Neuronal stem cell (in vitro differentiated cells): ENCODE results near the gene GOT1.

Source experiments
- DNase-seq: peaks from one replicate; pipeline ENCODE4 v3.0.0-alpha.2; 2013; ENCODE audit warnings: low spot score
- H2AFZ ChIP-seq: one replicate; pipeline ENCODE4 v1.6.1; 2013; ENCODE audit warnings: mild to moderate bottlenecking, low read length, inconsistent platforms
- H2AK5ac ChIP-seq: 2 replicates; pipeline ENCODE4 v1.6.1; 2013; ENCODE audit warnings: low read depth, mild to moderate bottlenecking, inconsistent platforms, low read length, moderate library complexity, mixed read lengths
- H2BK120ac ChIP-seq: 2 replicates; pipeline ENCODE4 v1.6.1; 2013; ENCODE audit warnings: low read depth, mild to moderate bottlenecking, inconsistent platforms, low read length, moderate library complexity, mixed read lengths
- H2BK12ac ChIP-seq: one replicate; pipeline ENCODE4 v1.6.1; 2013; ENCODE audit warnings: low read length, inconsistent platforms
- H2BK15ac ChIP-seq: 2 replicates; pipeline ENCODE4 v1.6.1; 2013; ENCODE audit warnings: mild to moderate bottlenecking, low read length, inconsistent platforms, mixed read lengths
- H2BK5ac ChIP-seq: one replicate; pipeline ENCODE4 v1.6.1; 2013; ENCODE audit warnings: inconsistent platforms, mild to moderate bottlenecking, low read length, moderate library complexity
- H3K14ac ChIP-seq: one replicate; pipeline ENCODE4 v1.6.1; 2013; ENCODE audit warnings: low read length, inconsistent platforms
- H3K18ac ChIP-seq: 2 replicates; pipeline ENCODE4 v1.6.1; 2013; ENCODE audit warnings: low read length, inconsistent platforms
- H3K23ac ChIP-seq: 2 replicates; pipeline ENCODE4 v1.6.1; 2013; ENCODE audit warnings: low read depth, mild to moderate bottlenecking, mixed read lengths, low read length, inconsistent platforms; ENCODE audit not compliant: poor library complexity
- H3K27ac ChIP-seq: replicated peaks from 3 replicates; pipeline ENCODE4 v1.5.1; 2013; ENCODE audit warnings: low read length, inconsistent platforms
- H3K27me3 ChIP-seq, 3 experiments: 2 replicates each; pipeline ENCODE4 v1.6.1; 2013; ENCODE audit warnings: low read length in 3 of 3, mild to moderate bottlenecking in 2 of 3, inconsistent platforms in 1 of 3, low read depth in 1 of 3, mixed read lengths in 1 of 3, moderate library complexity in 1 of 3; ENCODE audit not compliant: control insufficient read depth in 3 of 3, insufficient read depth in 3 of 3
- H3K36me3 ChIP-seq, 2 donors: replicated peaks in 1 of 2; 2 replicates each; pipeline ENCODE4 v1.6.1; 2013; ENCODE audit warnings: low read length in 2 of 2; ENCODE audit not compliant: control insufficient read depth in 2 of 2, insufficient read depth in 2 of 2
- H3K4ac ChIP-seq: 2 replicates; pipeline ENCODE4 v1.6.1; 2013; ENCODE audit warnings: inconsistent platforms, mild to moderate bottlenecking, low read length, moderate library complexity
- H3K4me1 ChIP-seq, 2 donors: 1 replicate in 1 of 2; 2 replicates in 1 of 2; pipeline ENCODE4 v1.6.1; 2013; ENCODE audit warnings: low read length in 2 of 2, low read depth in 1 of 2; ENCODE audit not compliant: control insufficient read depth in 2 of 2, insufficient read depth in 1 of 2
- H3K4me2 ChIP-seq: one replicate; pipeline ENCODE4 v1.6.1; 2013; ENCODE audit warnings: mild to moderate bottlenecking, low read length, inconsistent platforms; ENCODE audit not compliant: insufficient read depth, poor library complexity, severe bottlenecking
- H3K4me3 ChIP-seq, 2 donors: 2 replicates each; pipeline ENCODE4 v1.5.1; 2013; ENCODE audit warnings: low read length in 2 of 2, mild to moderate bottlenecking in 2 of 2, inconsistent platforms in 1 of 2, moderate library complexity in 1 of 2
- H3K79me1 ChIP-seq: one replicate; pipeline ENCODE4 v1.6.1; 2013; ENCODE audit warnings: low read depth, mild to moderate bottlenecking, inconsistent platforms, low read length, moderate library complexity
- H3K9ac ChIP-seq: one replicate; pipeline ENCODE4 v1.6.1; 2013; ENCODE audit warnings: mild to moderate bottlenecking, low read depth, low read length, inconsistent platforms; ENCODE audit not compliant: poor library complexity
- H3K9me3 ChIP-seq, 2 donors: replicated peaks in 1 of 2; 2 replicates each; pipeline versions ENCODE3 to v1.6.1; 2013; ENCODE audit warnings: low read length in 2 of 2, mild to moderate bottlenecking in 2 of 2, inconsistent platforms in 1 of 2, low read depth in 1 of 2, mixed read lengths in 1 of 2, moderate library complexity in 1 of 2; ENCODE audit not compliant: control insufficient read depth in 2 of 2, insufficient read depth in 1 of 2
- H4K8ac ChIP-seq: one replicate; pipeline ENCODE4 v1.6.1; 2013; ENCODE audit warnings: low read depth, mild to moderate bottlenecking, inconsistent platforms, low read length, moderate library complexity
- H4K91ac ChIP-seq: one replicate; pipeline ENCODE4 v1.6.1; 2013; ENCODE audit warnings: low read length, low read depth, mild to moderate bottlenecking, inconsistent platforms; ENCODE audit not compliant: poor library complexity
- WGBS, 2 donors: extraction: QIAGEN DNeasy Blood & Tissue Kit; methylation state at CpG; one replicate each; pipeline ENCODE4 v1.1.7; 2013; ENCODE audit warnings: missing lambda C conversion rate in 2 of 2, mixed read lengths in 1 of 2; ENCODE audit not compliant: insufficient read length in 2 of 2, insufficient replicate concordance in 1 of 2; ENCODE audit errors: extremely low coverage in 2 of 2; 5-methylcytosine and 5-hydroxymethylcytosine counted together

Gene GOT1

GRCh38 chr10:99450624-99451498 is 20.4 kb upstream of the GOT1 start:
- H4K8ac ChIP-seq: no peak overlapping the region
- H2AFZ ChIP-seq: no peak overlapping the region
- H3K9ac ChIP-seq: no peak overlapping the region
- peaks cover 0 to 12% of the 10 kb centered on the region in 2 donors for H3K4me1 ChIP-seq
- DNase-seq: no peak
- H3K27ac ChIP-seq: no peak overlapping the region
- no peaks in the 10 kb centered on the region for H3K9me3 ChIP-seq
- H2BK5ac ChIP-seq: no peak overlapping the region
- H3K4ac ChIP-seq: no peak overlapping the region
- H3K79me1 ChIP-seq: no peaks in the 10 kb centered on the region
- no peak overlapping the region for H4K91ac ChIP-seq
- no peak overlapping the region for H2BK15ac ChIP-seq
- H3K18ac ChIP-seq: no peak overlapping the region
- no CpG with 5 or more reads among the region's 6 CpGs for WGBS, 2 donors
- no peaks in the 10 kb centered on the region for H3K36me3 ChIP-seq
- H3K4me2 ChIP-seq: no peak overlapping the region
- no peak overlapping the region for H3K4me3 ChIP-seq
- H2AK5ac ChIP-seq: no peak overlapping the region
- H3K27me3 ChIP-seq: peaks cover 0 to 81% (median 2%) of the 10 kb centered on the region in 3 experiments
- no peak overlapping the region for H2BK12ac ChIP-seq
- no peak overlapping the region for H3K14ac ChIP-seq
- H3K23ac ChIP-seq: no peak overlapping the region
- H2BK120ac ChIP-seq: no peak overlapping the region

DNA sequence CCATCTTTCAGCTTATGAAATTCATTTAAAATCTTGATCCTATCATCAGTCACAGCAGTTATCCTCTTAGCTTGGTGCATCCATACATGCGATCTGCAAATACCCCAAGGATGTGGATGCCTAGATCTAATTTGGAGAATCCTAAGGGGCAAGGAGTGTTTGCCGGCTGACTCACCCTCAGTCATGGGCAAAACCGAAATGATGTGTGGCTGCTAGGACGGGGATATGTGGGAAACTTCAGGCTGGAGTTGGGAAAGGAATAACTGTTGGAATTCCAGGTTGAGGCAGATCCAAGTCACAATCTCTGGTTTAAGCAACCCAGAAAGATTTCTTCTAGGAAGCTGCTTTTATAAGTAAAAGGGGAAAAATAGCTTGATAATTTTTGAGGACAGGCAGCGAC is 19.7 kb upstream of the GOT1 start:
- Histone ChIP-seq H3K27me3 (peaks cover 0 to 78% (median 2%) of the 10 kb centered on the region in 3 experiments), H2AFZ (no peak overlapping the region), H3K4me3 (no peak overlapping the region)

DNA sequence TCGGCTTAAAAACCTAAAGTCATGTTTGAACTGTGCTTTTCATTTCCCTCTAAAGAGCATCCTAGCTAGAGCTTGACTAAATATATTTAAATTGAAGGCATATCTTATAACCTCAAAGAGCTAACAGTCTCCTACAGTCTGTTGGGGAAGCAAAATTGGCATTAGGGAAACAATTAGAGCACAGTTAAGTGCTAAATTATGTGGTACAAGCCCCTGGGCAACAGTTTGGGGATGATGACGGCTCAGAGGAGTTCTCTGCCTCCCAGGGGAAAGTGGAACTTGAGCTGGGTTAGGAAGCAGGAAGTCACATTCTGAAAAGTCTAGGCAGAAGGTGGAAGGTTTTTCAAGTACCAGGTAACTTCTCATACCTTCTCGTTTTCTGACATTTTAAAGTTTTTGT is 18.6 kb upstream of the GOT1 start:
- H2BK12ac ChIP-seq: no peak overlapping the region
- no peak overlapping the region for H2AK5ac ChIP-seq
- no peak for DNase-seq
- no peak overlapping the region for H3K23ac ChIP-seq
- H4K8ac ChIP-seq: no peak overlapping the region
- no CpG with 5 or more reads among the region's 3 CpGs for WGBS, 2 donors
- no peak overlapping the region for H2BK120ac ChIP-seq
- no peak overlapping the region for H3K4me3 ChIP-seq
- no peak overlapping the region for H2AFZ ChIP-seq
- H3K9me3 ChIP-seq: no peaks in the 10 kb centered on the region
- no peak overlapping the region for H3K4me2 ChIP-seq
- H3K4me1 ChIP-seq: peaks cover 0 to 8% of the 10 kb centered on the region in 2 donors
- no peak overlapping the region for H3K18ac ChIP-seq
- no peak overlapping the region for H3K4ac ChIP-seq
- H3K36me3 ChIP-seq: no peaks in the 10 kb centered on the region
- H4K91ac ChIP-seq: no peak overlapping the region
- H2BK5ac ChIP-seq: no peak overlapping the region
- H3K9ac ChIP-seq: no peak overlapping the region
- H3K14ac ChIP-seq: no peak overlapping the region
- no peak overlapping the region for H3K27ac ChIP-seq
- no peak overlapping the region for H2BK15ac ChIP-seq
- no peaks in the 10 kb centered on the region for H3K79me1 ChIP-seq
- H3K27me3 ChIP-seq: peaks cover 0 to 73% (median 2%) of the 10 kb centered on the region in 3 experiments

More for the DNA sequence above, 19.7 kb upstream of the GOT1 start:
- H3K4me1 ChIP-seq: peaks cover 0 to 12% of the 10 kb centered on the region in 2 donors
- H3K14ac ChIP-seq: no peak overlapping the region
- H2BK15ac ChIP-seq: no peak overlapping the region
- H3K9ac ChIP-seq: no peak overlapping the region
- no peak overlapping the region for H3K23ac ChIP-seq
- H3K18ac ChIP-seq: no peak overlapping the region
- H3K4me2 ChIP-seq: no peak overlapping the region
- no peaks in the 10 kb centered on the region for H3K36me3 ChIP-seq
- H4K91ac ChIP-seq: no peak overlapping the region
- no peak overlapping the region for H2AK5ac ChIP-seq
- no peak overlapping the region for H2BK5ac ChIP-seq
- no peak overlapping the region for H3K27ac ChIP-seq
- no peak for DNase-seq
- H3K9me3 ChIP-seq: no peaks in the 10 kb centered on the region
- no peak overlapping the region for H4K8ac ChIP-seq
- H2BK12ac ChIP-seq: no peak overlapping the region
- H3K4ac ChIP-seq: no peak overlapping the region
- no CpG with 5 or more reads among the region's 5 CpGs for WGBS, 2 donors
- no peaks in the 10 kb centered on the region for H3K79me1 ChIP-seq
- H2BK120ac ChIP-seq: no peak overlapping the region

DNA sequence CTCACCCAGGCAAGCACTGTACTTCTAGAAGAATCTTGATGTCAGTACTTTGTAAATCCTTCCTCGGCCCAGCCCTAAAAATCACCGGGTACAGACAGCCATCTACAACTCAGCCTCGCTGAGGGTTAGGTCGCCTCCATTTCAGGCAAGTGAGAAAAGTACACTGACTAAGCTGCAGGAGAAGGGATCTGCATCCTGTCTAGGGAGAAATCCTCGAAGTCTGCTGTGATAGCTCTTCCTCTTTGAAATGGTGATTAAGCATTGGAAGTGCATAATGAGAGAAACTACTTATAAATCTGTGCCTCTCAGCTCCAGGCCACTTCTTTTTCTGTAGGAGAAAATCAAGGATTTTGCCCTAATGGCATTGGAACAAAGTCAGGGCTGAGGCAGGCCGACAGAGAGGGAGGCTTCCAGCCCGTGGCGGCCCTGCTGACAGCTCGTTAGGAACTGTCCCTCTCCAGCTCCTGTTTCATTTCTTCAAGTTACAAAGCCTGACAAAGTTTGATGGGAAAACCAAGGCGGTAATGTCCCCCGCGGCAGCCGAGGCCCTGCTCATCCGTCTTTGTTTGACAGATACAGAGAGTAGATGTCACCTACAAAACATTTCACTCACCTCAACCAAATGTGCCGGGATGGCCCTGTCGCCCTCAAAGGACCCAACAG is 14.1 kb upstream of the GOT1 start:
- H2BK120ac ChIP-seq: no peak overlapping the region
- no peaks in the 10 kb centered on the region for H3K79me1 ChIP-seq
- no peak overlapping the region for H3K14ac ChIP-seq
- no peak overlapping the region for H4K91ac ChIP-seq
- H2BK12ac ChIP-seq: no peak overlapping the region
- H3K4ac ChIP-seq: no peak overlapping the region
- H2BK5ac ChIP-seq: no peak overlapping the region
- no peak overlapping the region for H2AK5ac ChIP-seq
- H3K4me1 ChIP-seq: no peaks in the 10 kb centered on the region
- H4K8ac ChIP-seq: no peak overlapping the region
- H3K23ac ChIP-seq: no peak overlapping the region
- no peak for DNase-seq
- no peak overlapping the region for H2BK15ac ChIP-seq
- H3K4me2 ChIP-seq: no peak overlapping the region
- H3K27me3 ChIP-seq: peaks cover 0 to 36% (median 2%) of the 10 kb centered on the region in 3 experiments
- no peaks in the 10 kb centered on the region for H3K36me3 ChIP-seq
- no CpG with 5 or more reads among the region's 16 CpGs for WGBS, 2 donors
- peak overlapping the region; percentile 79 for H2AFZ ChIP-seq
- no peak overlapping the region for H3K27ac ChIP-seq
- no peak overlapping the region for H3K4me3 ChIP-seq
- H3K9me3 ChIP-seq: no peaks in the 10 kb centered on the region
- no peak overlapping the region for H3K18ac ChIP-seq
- H3K9ac ChIP-seq: no peak overlapping the region
